WTC11 (cell line): Measurements from ENCODE around the gene TMEM45B. TPM values are rescaled to one million over a fixed set of nuclear protein-coding genes. Genes with fewer than 3 reads are reported as not detected.

Source experiments
- ATAC-seq: fragments of 200-7000 bp; cut with Tn5 transposase; 2 replicates; pipeline ENCODE4 v1.10.0; 2021; ENCODE audit warnings: mild to moderate bottlenecking, moderate library complexity
- CTCF ChIA-PET: fragments of 300-600 bp; sonication (Branson Sonifier 250); formaldehyde crosslinking; loops from one replicate; lab custom pipeline; 2021; ENCODE audit warnings: antibody characterized with exemption; lab: Charles Lee
- POLR2A ChIA-PET: fragments of 350-600 bp; sonication (Branson Sonifier 250); formaldehyde crosslinking; loops from one replicate; lab custom pipeline; 2021; ENCODE audit warnings: antibody characterized with exemption; lab: Charles Lee
- DNase-seq: peaks from one replicate; pipeline ENCODE4 v3.0.0; 2021; ENCODE audit warnings: low spot score
- H3K27ac Mint-ChIP-seq: 2 replicates; pipeline ENCODE4 v1.8.0; 2021; ENCODE audit warnings: mixed read lengths
- H3K27me3 Mint-ChIP-seq: 2 replicates; pipeline ENCODE4 v1.8.0; 2021; ENCODE audit warnings: low read depth, mild to moderate bottlenecking, moderate library complexity, mixed read lengths
- H3K36me3 Mint-ChIP-seq: 2 replicates; pipeline ENCODE4 v1.8.0; 2021; ENCODE audit warnings: mixed read lengths
- H3K4me1 Mint-ChIP-seq: 2 replicates; pipeline ENCODE4 v1.8.0; 2022; ENCODE audit warnings: mixed read lengths
- H3K4me3 Mint-ChIP-seq: 2 replicates; pipeline ENCODE4 v1.8.0; 2021; ENCODE audit warnings: mild to moderate bottlenecking, moderate library complexity, mixed read lengths
- H3K9me3 Mint-ChIP-seq: 2 replicates; pipeline ENCODE4 v1.8.0; 2021; ENCODE audit warnings: mixed read lengths
- ARID4B ChIP-seq: sonication (generic); formaldehyde crosslinking; IDR thresholded peaks from 2 replicates; pipeline ENCODE4 v1.8.0; 2023; ENCODE audit warnings: missing genetic modification reagents, mild to moderate bottlenecking, borderline replicate concordance
- ATF2 ChIP-seq: sonication (generic); formaldehyde crosslinking; IDR thresholded peaks from 2 replicates; pipeline ENCODE4 v1.8.1; 2022; ENCODE audit warnings: low read depth, missing genetic modification reagents, borderline replicate concordance
- ESRRA ChIP-seq: sonication (generic); formaldehyde crosslinking; IDR thresholded peaks from 2 replicates; pipeline ENCODE4 v1.8.1; 2022; ENCODE audit warnings: mild to moderate bottlenecking, missing genetic modification reagents, borderline replicate concordance
- NFE2L1 ChIP-seq: sonication (generic); formaldehyde crosslinking; IDR thresholded peaks from 2 replicates; pipeline ENCODE4 v1.8.1; 2023; ENCODE audit warnings: missing genetic modification reagents
- PRDM15 ChIP-seq: sonication (generic); formaldehyde crosslinking; IDR thresholded peaks from 2 replicates; pipeline ENCODE4 v1.8.0; 2022; ENCODE audit warnings: missing genetic modification reagents
- RORB ChIP-seq: fragments of 250-450 bp; sonication (Bioruptor Pico); IDR thresholded peaks from 2 replicates; pipeline ENCODE4 v1.9.0; 2021; ENCODE audit warnings: mild to moderate bottlenecking
- SOX15 ChIP-seq: fragments of 250-450 bp; sonication (Bioruptor Pico); IDR thresholded peaks from 2 replicates; pipeline ENCODE4 v1.9.0; 2021; ENCODE audit warnings: mild to moderate bottlenecking
- TCF7 ChIP-seq: sonication (generic); formaldehyde crosslinking; IDR thresholded peaks from 2 replicates; pipeline ENCODE4 v1.8.0; 2022; ENCODE audit warnings: mild to moderate bottlenecking, low read depth, missing genetic modification reagents, moderate library complexity
- TEAD1 ChIP-seq: sonication (generic); formaldehyde crosslinking; IDR thresholded peaks from 2 replicates; pipeline ENCODE4 v1.8.0; 2022; ENCODE audit warnings: mild to moderate bottlenecking, missing genetic modification reagents
- ZNF138 ChIP-seq: sonication (generic); formaldehyde crosslinking; conservative IDR thresholded peaks from 2 replicates; pipeline ENCODE4 v1.8.1; 2022; ENCODE audit warnings: mild to moderate bottlenecking, moderate library complexity, missing genetic modification reagents
- ZNF219 ChIP-seq: sonication (generic); formaldehyde crosslinking; IDR thresholded peaks from 2 replicates; pipeline ENCODE4 v1.8.0; 2023; ENCODE audit warnings: missing genetic modification reagents, mild to moderate bottlenecking, borderline replicate concordance
- ZNF396 ChIP-seq: fragments of 250-450 bp; sonication (Bioruptor Pico); IDR thresholded peaks from 2 replicates; pipeline ENCODE4 v1.8.0; 2021; ENCODE audit warnings: mild to moderate bottlenecking, moderate library complexity, borderline replicate concordance
- total RNA-seq: library from RNA; stranded (reverse); gene quantifications from 3 replicates; pipeline ENCODE4 v1.2.3, GENCODE V29; 2021
- TF ChIP-seq, protein P1 (sequence below): sonication (generic); formaldehyde crosslinking; IDR thresholded peaks from 2 replicates; pipeline ENCODE4 v1.8.1; 2023; ENCODE audit warnings: mild to moderate bottlenecking, moderate library complexity, missing genetic modification reagents
- TF ChIP-seq, protein P2 (sequence below): sonication (generic); formaldehyde crosslinking; IDR thresholded peaks from 2 replicates; pipeline ENCODE4 v1.8.1; 2022; ENCODE audit warnings: mild to moderate bottlenecking, moderate library complexity, missing genetic modification reagents
- TF ChIP-seq, protein P3 (sequence below): fragments of 250-450 bp; sonication (Bioruptor Pico); IDR thresholded peaks from 2 replicates; pipeline ENCODE4 v1.9.0; 2021; ENCODE audit warnings: mild to moderate bottlenecking
- TF ChIP-seq, protein P4 (sequence below): sonication (generic); formaldehyde crosslinking; IDR thresholded peaks from 2 replicates; pipeline ENCODE4 v1.8.1; 2023; ENCODE audit warnings: mild to moderate bottlenecking, missing genetic modification reagents, moderate library complexity

The TMEM45B gene
- total RNA-seq, 1 experiment from 2014 or later = 0.59 TPM

GRCh38 chr11:129856036-129856435, 40.4 kb downstream of the TMEM45B start (continued):
- TF ChIP-seq PRDM15 = no peak
- no peak for TF ChIP-seq ZNF138 (CRISPR knock-in tag)
- no peak for TF ChIP-seq ESRRA (CRISPR knock-in tag)
- TF ChIP-seq ATF2 = no peak
- TF ChIP-seq RORB (CRISPR knock-in tag) = no peak
- TF ChIP-seq, protein P1, sequence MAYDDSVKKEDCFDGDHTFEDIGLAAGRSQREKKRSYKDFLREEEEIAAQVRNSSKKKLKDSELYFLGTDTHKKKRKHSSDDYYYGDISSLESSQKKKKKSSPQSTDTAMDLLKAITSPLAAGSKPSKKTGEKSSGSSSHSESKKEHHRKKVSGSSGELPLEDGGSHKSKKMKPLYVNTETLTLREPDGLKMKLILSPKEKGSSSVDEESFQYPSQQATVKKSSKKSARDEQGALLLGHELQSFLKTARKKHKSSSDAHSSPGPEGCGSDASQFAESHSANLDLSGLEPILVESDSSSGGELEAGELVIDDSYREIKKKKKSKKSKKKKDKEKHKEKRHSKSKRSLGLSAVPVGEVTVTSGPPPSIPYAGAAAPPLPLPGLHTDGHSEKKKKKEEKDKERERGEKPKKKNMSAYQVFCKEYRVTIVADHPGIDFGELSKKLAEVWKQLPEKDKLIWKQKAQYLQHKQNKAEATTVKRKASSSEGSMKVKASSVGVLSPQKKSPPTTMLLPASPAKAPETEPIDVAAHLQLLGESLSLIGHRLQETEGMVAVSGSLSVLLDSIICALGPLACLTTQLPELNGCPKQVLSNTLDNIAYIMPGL (CRISPR knock-in tag) = no peak
- TF ChIP-seq, all 79 proteins: peak for 0

DNA sequence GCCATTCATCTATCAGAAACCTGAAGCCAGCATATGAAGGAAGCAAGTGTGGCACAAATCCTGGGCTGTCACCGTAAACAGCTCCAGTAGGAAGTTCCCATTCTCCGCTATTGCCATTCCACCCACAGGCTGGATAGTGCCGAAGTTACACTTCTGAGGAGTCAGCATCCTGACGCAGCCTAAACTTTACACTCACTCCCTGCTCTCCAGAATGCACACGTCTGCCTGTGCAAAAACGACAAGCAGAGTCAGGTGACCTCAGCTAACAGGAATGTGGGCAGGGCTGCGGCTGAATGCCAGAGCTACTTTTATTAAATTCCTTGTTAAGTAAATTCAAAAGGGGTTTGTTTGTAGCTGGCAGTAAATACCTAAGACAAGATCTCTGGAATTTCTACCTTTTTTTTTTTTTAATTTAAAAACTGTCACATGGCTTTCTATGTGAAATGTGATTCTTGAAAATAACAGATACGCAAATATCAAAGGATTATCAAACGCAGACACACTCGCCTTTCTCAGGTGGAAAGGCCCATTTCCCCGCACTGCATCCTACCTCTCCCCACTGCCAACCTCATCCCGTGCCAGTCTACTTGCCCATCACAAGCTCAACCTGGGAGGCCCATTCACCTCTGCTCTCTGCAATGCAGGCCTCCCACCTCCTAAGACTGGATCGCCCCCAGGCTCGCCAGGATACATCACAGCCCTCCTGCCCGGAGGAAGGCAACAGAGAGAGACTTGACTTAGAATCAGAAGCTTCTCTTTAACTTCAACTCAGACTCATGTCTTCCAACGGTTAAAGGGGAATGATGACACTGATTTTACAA, 46.3 kb downstream of the TMEM45B start:
- ChIA-PET CTCF (interaction anchor here (0.6 to 1.7 kb wide), 6 partner anchors 20 to 362 kb away, joined by 3 to 7 read pairs (median 3); no protein-coding TSS in a partner anchor), POLR2A (interaction anchor here (0.5 to 0.8 kb wide), 3 partner anchors 12 to 47 kb away, joined by 3 to 4 read pairs (median 3); partner anchors contain the start of gene TMEM45B)
- ATAC-seq (peak; percentile 80), DNase-seq (peak; percentile 41)
- peaks cover 58% of the 10 kb centered on the region for H3K36me3 Mint-ChIP-seq
- no peaks in the 10 kb centered on the region for H3K27me3 Mint-ChIP-seq
- peak overlapping the region; percentile 68 for H3K27ac Mint-ChIP-seq
- H3K9me3 Mint-ChIP-seq = no peaks in the 10 kb centered on the region
- no peak overlapping the region for H3K4me3 Mint-ChIP-seq
- peaks cover 11% of the 10 kb centered on the region for H3K4me1 Mint-ChIP-seq
- no peak for TF ChIP-seq ESRRA (CRISPR knock-in tag)
- TF ChIP-seq SOX15 (CRISPR knock-in tag) = no peak
- TF ChIP-seq, protein P2, sequence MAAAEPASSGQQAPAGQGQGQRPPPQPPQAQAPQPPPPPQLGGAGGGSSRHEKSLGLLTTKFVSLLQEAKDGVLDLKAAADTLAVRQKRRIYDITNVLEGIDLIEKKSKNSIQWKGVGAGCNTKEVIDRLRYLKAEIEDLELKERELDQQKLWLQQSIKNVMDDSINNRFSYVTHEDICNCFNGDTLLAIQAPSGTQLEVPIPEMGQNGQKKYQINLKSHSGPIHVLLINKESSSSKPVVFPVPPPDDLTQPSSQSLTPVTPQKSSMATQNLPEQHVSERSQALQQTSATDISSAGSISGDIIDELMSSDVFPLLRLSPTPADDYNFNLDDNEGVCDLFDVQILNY (CRISPR knock-in tag) = no peak
- no peak for TF ChIP-seq ZNF219 (CRISPR knock-in tag)
- TF ChIP-seq NFE2L1 = no peak
- TF ChIP-seq ATF2 = no peak
- TF ChIP-seq TEAD1 (CRISPR knock-in tag) = no peak
- TF ChIP-seq ARID4B (CRISPR knock-in tag) = no peak
- TF ChIP-seq, protein P3, sequence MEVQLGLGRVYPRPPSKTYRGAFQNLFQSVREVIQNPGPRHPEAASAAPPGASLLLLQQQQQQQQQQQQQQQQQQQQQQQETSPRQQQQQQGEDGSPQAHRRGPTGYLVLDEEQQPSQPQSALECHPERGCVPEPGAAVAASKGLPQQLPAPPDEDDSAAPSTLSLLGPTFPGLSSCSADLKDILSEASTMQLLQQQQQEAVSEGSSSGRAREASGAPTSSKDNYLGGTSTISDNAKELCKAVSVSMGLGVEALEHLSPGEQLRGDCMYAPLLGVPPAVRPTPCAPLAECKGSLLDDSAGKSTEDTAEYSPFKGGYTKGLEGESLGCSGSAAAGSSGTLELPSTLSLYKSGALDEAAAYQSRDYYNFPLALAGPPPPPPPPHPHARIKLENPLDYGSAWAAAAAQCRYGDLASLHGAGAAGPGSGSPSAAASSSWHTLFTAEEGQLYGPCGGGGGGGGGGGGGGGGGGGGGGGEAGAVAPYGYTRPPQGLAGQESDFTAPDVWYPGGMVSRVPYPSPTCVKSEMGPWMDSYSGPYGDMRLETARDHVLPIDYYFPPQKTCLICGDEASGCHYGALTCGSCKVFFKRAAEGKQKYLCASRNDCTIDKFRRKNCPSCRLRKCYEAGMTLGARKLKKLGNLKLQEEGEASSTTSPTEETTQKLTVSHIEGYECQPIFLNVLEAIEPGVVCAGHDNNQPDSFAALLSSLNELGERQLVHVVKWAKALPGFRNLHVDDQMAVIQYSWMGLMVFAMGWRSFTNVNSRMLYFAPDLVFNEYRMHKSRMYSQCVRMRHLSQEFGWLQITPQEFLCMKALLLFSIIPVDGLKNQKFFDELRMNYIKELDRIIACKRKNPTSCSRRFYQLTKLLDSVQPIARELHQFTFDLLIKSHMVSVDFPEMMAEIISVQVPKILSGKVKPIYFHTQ (CRISPR knock-in tag) = no peak
- no peak for TF ChIP-seq TCF7
- no peak for TF ChIP-seq ZNF396 (CRISPR knock-in tag)
- TF ChIP-seq, protein P4, sequence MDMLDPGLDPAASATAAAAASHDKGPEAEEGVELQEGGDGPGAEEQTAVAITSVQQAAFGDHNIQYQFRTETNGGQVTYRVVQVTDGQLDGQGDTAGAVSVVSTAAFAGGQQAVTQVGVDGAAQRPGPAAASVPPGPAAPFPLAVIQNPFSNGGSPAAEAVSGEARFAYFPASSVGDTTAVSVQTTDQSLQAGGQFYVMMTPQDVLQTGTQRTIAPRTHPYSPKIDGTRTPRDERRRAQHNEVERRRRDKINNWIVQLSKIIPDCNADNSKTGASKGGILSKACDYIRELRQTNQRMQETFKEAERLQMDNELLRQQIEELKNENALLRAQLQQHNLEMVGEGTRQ (CRISPR knock-in tag) = no peak
